NB4 (cell line): ENCODE results near the gene DSPP.

ENCODE experiments used
- MYC ChIP-seq: IDR thresholded peaks from 2 replicates; pipeline ENCODE4 v1.6.1; 2011; ENCODE audit warnings: low read depth, low read length
- POLR2A ChIP-seq: IDR thresholded peaks from 2 replicates; pipeline ENCODE4 v1.6.1; 2011; ENCODE audit warnings: mild to moderate bottlenecking; ENCODE audit not compliant: insufficient read length; ENCODE audit errors: extremely low read depth
- TF ChIP-seq, protein P1 (sequence below): IDR thresholded peaks from one replicate; pipeline ENCODE4 v1.5.1; 2012; ENCODE audit warnings: low read depth, low read length

DNA sequence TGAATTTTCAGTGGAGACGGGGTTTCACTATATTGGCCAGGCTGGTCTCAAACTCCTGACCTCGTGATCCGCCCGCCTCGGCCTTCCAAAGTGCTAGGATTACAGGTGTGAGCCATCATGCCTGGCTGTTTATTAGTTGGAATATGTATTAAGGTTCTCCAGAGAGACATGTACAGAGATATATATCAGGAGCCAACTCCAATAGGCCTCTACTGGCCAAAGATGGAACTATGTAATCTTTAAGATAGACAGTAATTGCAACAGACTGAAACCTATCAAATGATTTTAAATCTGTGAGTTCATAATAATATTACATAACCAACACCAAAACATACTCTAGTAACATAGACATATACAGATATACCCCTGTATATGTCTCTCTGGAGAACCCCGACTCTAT, 36.0 kb downstream of the DSPP start:
- TF ChIP-seq, protein P1, sequence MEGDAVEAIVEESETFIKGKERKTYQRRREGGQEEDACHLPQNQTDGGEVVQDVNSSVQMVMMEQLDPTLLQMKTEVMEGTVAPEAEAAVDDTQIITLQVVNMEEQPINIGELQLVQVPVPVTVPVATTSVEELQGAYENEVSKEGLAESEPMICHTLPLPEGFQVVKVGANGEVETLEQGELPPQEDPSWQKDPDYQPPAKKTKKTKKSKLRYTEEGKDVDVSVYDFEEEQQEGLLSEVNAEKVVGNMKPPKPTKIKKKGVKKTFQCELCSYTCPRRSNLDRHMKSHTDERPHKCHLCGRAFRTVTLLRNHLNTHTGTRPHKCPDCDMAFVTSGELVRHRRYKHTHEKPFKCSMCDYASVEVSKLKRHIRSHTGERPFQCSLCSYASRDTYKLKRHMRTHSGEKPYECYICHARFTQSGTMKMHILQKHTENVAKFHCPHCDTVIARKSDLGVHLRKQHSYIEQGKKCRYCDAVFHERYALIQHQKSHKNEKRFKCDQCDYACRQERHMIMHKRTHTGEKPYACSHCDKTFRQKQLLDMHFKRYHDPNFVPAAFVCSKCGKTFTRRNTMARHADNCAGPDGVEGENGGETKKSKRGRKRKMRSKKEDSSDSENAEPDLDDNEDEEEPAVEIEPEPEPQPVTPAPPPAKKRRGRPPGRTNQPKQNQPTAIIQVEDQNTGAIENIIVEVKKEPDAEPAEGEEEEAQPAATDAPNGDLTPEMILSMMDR: no peak
- TF ChIP-seq POLR2A (no peak), MYC (no peak)
